Testis (tissue), 3 donors: ENCODE data around the gene PRSS1. TPM values are rescaled to one million over a fixed set of nuclear protein-coding genes. Genes with fewer than 3 reads are reported as not detected.

ENCODE experiments used
- DNase-seq: peaks from one replicate; pipeline ENCODE4 v3.0.0-alpha.2; 2019
- H3K27ac ChIP-seq, 2 donors: fragments of 200-600 bp; sonication (generic); one replicate each; pipeline ENCODE4 v1.5.1; 2019
- H3K27me3 ChIP-seq: fragments of 200-600 bp; sonication (generic); one replicate; pipeline ENCODE4 v1.5.1; 2019
- H3K36me3 ChIP-seq: fragments of 200-600 bp; sonication (generic); one replicate; pipeline ENCODE4 v1.5.1; 2017; ENCODE audit warnings: low read depth; ENCODE audit errors: missing control alignments
- H3K4me1 ChIP-seq: fragments of 200-600 bp; sonication (generic); one replicate; pipeline ENCODE4 v1.5.1; 2019
- H3K4me3 ChIP-seq, 2 donors: fragments of 200-600 bp; sonication (generic); one replicate each; pipeline ENCODE4 v1.5.1; 2017 to 2019
- H3K9me3 ChIP-seq: fragments of 200-600 bp; sonication (generic); one replicate; pipeline ENCODE4 v1.5.1; 2017
- CTCF ChIP-seq, 3 experiments: fragments of 450-650 bp in 2 of 3; fragments of 200-600 bp in 1 of 3; sonication (generic) in 1 of 3; IDR thresholded peaks; one replicate each; pipeline ENCODE4 v1.5.1; 2016 to 2019; ENCODE audit warnings: antibody characterized with exemption in 3 of 3, mild to moderate bottlenecking in 2 of 3, moderate library complexity in 1 of 3
- POLR2A ChIP-seq: fragments of 450-650 bp; IDR thresholded peaks from one replicate; pipeline ENCODE4 v1.6.1; 2017; ENCODE audit warnings: antibody characterized with exemption, mild to moderate bottlenecking, moderate library complexity
- WGBS, 2 donors: methylation state at CpG; one replicate each; pipeline ENCODE4 v1.1.5; 2018; 5-methylcytosine and 5-hydroxymethylcytosine counted together
- intact Hi-C: fragments of 100-400 bp; cut with DNase I; formaldehyde crosslinking; loops from one replicate; pipeline ENCODE4 v1.15.1; 2023; ENCODE audit warnings: low total_unique reads
- polyA plus RNA-seq: library from polyadenylated mRNA; stranded (reverse); fragments of 350-450 nt; fragmentation: Illumina TruSeq; extraction: RNeasy Lipid Tissue Mini Kit (QIAGEN cat#74804); gene quantifications from one replicate; pipeline ENCODE4 v1.2.3, GENCODE V29; 2014; ENCODE audit warnings: low read depth, low replicate concordance; ENCODE audit not compliant: insufficient read depth
- total RNA-seq, 2 donors: library from RNA; depleted of rRNA; stranded (reverse); fragments of >200 nt; gene quantifications; one replicate each; pipeline ENCODE4 v1.2.3, GENCODE V29; 2016

The PRSS1 gene
- total and polyA plus RNA-seq, 3 donors from 2014 or later: not detected

- no peak overlapping the region for H3K4me3 ChIP-seq
- WGBS, 2 donors: 91 to 92% methylated on average over 2 of the region's 2 CpGs
- DNase-seq: no peak
- H3K27ac ChIP-seq: no peak overlapping the region
- no peaks in the 10 kb centered on the region for H3K9me3 ChIP-seq
- H3K36me3 ChIP-seq: no peaks in the 10 kb centered on the region
- no peak for TF ChIP-seq POLR2A
- TF ChIP-seq CTCF (IDR thresholded peaks at IDR 0.05): no peak
- H3K4me1 ChIP-seq: no peaks in the 10 kb centered on the region
- intact Hi-C loops: loop anchor here (5.0 kb wide), 1 partner anchor 65 kb away; no protein-coding TSS in a partner anchor
- H3K27me3 ChIP-seq: no peaks in the 10 kb centered on the region
Measured at GRCh38 chr7:142777318-142777717, 28.0 kb downstream of the PRSS1 start.

DNA sequence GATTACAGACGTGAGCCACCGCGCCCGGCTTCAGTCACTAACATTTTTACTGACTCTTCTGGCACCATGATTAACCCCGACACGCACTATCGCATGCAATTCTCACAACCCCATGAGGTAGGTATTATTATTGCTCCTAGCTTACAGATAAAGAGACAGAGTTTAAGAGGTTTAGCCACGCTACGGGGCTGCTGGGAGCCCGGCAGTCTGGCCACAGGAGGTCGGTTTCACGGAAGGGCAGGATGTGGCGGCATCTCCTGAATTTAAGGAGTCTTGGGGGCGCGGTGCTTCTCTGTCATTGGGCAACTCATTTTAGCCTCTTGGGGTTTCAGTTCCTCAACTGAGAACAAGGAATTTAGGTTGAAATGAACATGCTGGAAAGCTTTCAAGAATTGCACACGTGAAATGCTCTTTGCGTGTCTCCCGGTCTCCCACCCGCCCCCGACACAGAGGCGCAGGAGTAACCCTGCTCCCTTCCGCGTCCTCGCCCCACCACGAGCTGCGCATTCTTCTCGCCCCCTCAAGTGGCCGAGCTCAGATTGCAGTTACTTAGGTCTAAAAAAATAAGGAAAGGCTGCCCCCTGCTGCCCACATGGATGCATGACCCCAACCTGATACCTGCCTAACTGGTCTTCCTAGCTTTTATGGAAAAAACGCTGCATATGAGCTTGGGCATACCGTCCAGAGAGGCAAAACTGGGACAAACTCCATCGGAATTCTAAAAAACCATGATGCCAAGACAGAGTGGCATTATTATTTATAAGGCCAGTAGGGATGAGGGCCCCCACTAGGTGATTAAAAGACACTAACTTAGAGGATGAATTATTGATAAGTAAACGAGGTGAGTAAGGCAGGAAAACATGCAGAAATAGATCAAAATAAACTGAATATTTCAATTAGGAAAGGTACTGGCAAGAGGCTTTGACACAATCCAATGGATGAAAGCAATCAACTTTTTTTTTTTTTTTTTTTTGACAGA lies 33.9 kb downstream of the PRSS1 start:
- Histone ChIP-seq H3K4me1 (peaks cover 5% of the 10 kb centered on the region), H3K27me3 (no peaks in the 10 kb centered on the region), H3K4me3 (peak overlapping the region; percentile 26 to 30), H3K27ac (no peak overlapping the region), H3K9me3 (no peaks in the 10 kb centered on the region), H3K36me3 (no peaks in the 10 kb centered on the region)
- peak; percentile 94 to 99 (median 99) for TF ChIP-seq CTCF (IDR thresholded peaks at IDR 0.05)
- TF ChIP-seq POLR2A: no peak
- intact Hi-C loops: no loop called here
- DNase-seq: peak; percentile 96
- 6 to 9% methylated on average over 32 of the region's 32 CpGs for WGBS, 2 donors

- Histone ChIP-seq H3K9me3 (no peaks in the 10 kb centered on the region), H3K27me3 (no peaks in the 10 kb centered on the region), H3K36me3 (no peaks in the 10 kb centered on the region), H3K4me3 (no peak overlapping the region), H3K4me1 (peaks cover 12% of the 10 kb centered on the region), H3K27ac (no peak overlapping the region)
- WGBS, 2 donors: 79 to 86% methylated on average over 7 of the region's 7 CpGs
- no peak for TF ChIP-seq POLR2A
- TF ChIP-seq CTCF (IDR thresholded peaks at IDR 0.05): no peak
- intact Hi-C loops: no loop called here
- no peak for DNase-seq
Measured at GRCh38 chr7:142784096-142784495, 34.8 kb downstream of the PRSS1 start.

GRCh38 chr7:142784716-142785115 lies 35.4 kb downstream of the PRSS1 start:
- 85 to 90% methylated on average over 8 of the region's 8 CpGs for WGBS, 2 donors
- no peaks in the 10 kb centered on the region for H3K9me3 ChIP-seq
- H3K27me3 ChIP-seq: no peaks in the 10 kb centered on the region
- peaks cover 12% of the 10 kb centered on the region for H3K4me1 ChIP-seq
- no peak overlapping the region for H3K27ac ChIP-seq
- no peaks in the 10 kb centered on the region for H3K36me3 ChIP-seq
- intact Hi-C loops: no loop called here
- no peak overlapping the region for H3K4me3 ChIP-seq
- no peak for TF ChIP-seq POLR2A
- no peak for TF ChIP-seq CTCF (IDR thresholded peaks at IDR 0.05)
- DNase-seq: no peak
